H1 (cell line): Measurements from ENCODE around the gene HECTD1.

Experiments used
- BRCA1 ChIP-seq: IDR thresholded peaks from 2 replicates; pipeline ENCODE4 v1.6.1; 2012; ENCODE audit warnings: low read depth, low read length, improper control_type of control experiment
- EP300 ChIP-seq, 2 experiments: IDR thresholded peaks; 1 replicate in 1 of 2; 2 replicates in 1 of 2; pipeline ENCODE4 v1.6.1; 2011 to 2012; ENCODE audit warnings: low read depth in 2 of 2, low read length in 2 of 2, mild to moderate bottlenecking in 2 of 2, borderline replicate concordance in 1 of 2, inconsistent platforms in 1 of 2, moderate library complexity in 1 of 2
- EZH2 ChIP-seq: fragments of 200-600 bp; sonication (generic); IDR thresholded peaks from 2 replicates; pipeline ENCODE4 v1.7.1; 2012; ENCODE audit warnings: low read depth, mild to moderate bottlenecking, moderate library complexity, low read length, inconsistent platforms; ENCODE audit not compliant: severe bottlenecking
- MAFK ChIP-seq: IDR thresholded peaks from 2 replicates; pipeline ENCODE4 v1.6.1; 2012; ENCODE audit warnings: low read depth, mild to moderate bottlenecking, improper control_type of control experiment, low read length
- RFX5 ChIP-seq: IDR thresholded peaks from 2 replicates; pipeline ENCODE4 v1.6.1; 2011; ENCODE audit warnings: low read depth, low read length, improper control_type of control experiment, borderline replicate concordance

DNA sequence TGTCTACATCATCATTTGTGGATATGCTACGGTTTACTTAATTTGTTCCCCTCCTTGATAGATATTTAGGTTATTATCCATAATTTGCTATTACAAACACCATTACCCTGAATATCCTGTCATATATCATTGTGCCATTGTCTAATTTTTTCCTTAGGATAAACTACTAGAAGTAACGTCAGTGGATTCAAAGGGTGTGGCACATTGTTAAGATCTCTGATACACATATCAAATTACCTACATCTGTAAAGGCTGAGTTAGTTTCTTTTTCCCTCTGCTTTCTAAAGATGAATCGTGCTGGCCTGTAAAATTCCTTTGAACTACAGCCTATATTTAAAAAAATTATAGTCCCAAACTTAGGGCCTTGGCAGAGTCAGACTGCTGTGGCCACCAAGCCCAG, 127.5 kb downstream of the HECTD1 start:
- TF ChIP-seq MAFK (no peak), RFX5 (no peak), EP300 (IDR thresholded peaks at IDR 0.05; ENCODE audit: borderline replicate concordance in 1 of 2, low read depth in 2 of 2, low read length in 2 of 2) (no peak), EZH2 (no peak), BRCA1 (no peak)
